ENCODE data around the gene RALGPS1.
"Not testable (repeated sequence)": the region's sequence is repeated elsewhere in the genome, so short reads cannot be mapped to it uniquely, and the experiment has no call there.

RALGPS1 gene

DNA sequence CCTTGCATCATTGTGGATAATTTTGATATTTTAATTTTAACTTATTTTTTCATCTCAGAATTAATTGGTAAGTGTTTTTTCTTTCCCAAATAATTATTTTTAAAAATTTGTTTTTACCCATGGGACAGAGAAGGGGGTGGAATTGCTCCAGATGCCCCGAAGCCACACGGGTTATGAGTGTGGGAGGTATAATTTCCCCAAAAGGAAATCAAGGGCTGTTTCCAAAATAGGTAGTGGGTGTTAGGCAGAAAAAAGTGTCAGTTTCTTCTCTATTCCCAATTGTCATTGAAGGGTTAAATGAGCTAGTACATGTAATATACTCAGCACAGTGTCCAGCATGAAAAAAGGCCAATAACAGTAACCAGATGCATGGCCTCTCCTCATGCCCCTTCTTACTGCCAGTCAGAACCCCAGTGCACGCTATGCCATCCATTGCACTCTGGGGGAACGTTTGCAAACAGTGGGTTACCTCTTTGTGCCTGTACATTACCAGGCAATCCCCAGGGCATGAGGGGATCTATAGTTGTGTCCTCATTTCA, 244.3 kb downstream of the RALGPS1 start:
- DNase-seq (ENCODE audit: low read depth) = no peak

DNA sequence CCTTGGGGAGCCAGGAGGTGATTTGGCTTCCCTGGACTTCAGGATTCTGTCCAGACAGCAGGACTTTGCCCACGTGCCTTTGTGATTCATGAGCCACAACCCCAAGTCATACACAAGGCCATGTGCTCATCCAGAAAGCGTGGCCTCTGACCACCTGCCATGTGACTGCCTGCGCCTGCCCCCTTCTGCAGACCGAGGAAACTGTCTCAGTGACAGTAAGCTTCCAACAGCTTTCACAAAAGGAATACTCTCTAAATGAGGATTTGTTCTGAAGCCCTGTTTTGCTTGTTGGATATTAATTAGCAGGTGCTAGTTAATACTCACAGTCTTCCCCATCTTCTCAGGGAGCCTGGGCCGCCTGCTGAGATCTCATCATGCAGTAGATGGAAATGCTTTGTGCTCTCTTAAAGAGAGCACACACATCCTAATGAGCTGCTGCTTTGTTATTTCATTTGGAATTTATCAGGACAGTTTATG, 244.8 kb downstream of the RALGPS1 start:
- DNase-seq (ENCODE audit: low read depth) = no peak

DNA sequence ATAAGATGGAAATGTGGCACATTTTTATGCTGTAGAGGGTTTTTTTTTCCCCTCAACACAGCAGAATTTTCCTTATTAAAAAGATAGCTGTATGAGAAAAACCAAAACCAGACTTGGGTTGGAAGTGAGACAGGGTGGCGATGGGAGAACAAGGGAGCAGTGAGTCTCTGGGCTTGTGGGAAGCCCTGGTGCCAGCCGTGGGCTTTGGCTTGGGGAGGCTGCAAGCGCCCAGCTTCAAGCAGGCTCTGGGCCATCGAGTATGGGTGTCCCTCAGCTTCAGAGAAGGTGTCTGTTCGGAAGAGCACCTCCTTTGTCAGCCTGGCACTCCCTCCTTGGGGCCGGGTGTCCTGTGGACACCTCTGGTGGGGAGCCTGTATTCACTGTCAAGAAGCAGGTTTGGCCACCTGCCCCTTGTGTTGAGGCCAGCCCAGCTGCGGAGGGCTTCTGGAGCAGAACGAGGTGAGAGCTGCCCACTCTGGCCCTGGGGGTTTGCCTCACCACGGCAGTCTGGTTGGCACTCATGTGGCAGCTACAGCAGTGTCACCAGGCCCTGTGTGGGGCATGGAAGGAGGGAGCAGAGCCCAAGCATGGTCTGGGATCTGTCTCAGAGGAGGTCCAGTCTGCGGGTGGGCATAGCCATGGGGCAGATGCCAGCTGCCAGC, 245.5 kb downstream of the RALGPS1 start:
- no peak for DNase-seq (ENCODE audit: low read depth)

DNA sequence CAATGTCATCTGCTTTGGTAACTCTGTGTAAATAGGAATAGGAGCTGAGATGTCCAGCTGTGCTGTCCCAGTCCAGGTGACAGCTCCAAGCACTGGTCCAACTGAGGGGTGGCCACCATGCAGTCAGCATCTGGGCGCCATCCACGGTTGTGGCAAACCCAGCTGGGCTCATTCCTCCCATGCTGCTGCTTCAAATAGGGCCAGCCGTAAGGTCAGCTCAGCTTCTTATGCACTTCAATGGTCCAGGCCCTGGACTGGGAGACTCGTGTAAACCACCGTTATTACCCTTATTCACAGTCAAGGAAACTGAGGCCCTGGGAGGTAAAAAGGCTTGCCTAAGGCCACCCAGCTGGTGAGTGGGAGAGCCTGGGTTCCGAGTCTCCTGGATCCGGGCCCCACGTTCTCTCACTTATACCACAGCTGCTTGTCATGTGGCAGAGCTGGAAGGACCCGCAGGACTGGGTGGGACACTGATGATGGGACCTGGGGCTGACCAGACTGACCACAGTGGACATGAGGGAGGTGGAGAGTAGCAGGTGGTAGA, 246.6 kb downstream of the RALGPS1 start:
- no peak for DNase-seq (ENCODE audit: low read depth)

- no peak for DNase-seq (ENCODE audit: low read depth)
Measured at GRCh38 chr9:127162046-127162863, 247.7 kb downstream of the RALGPS1 start.

DNA sequence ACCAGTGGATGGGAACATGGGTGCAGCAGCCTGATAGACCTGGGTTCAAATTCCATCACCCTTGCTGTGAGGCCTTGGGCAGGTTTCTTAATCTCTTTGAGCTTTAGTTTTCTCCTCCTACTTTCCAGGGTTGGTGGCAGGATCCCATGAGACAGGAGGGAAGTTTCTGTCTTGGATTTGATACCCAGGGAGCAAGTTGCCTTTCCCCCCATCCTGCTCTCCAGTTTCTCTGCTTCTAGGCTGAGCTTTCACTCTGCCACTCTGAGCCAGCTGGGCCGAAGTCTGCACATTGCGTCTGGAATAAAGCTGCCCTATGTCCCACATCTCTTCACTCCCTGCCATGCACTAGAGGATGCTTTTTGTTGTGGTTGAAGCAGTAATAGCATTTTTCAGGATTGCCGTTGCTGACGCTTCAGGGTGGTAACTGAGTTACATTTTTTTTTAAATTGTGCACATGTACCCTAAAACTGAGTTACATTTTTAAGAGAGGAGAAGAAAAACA, 248.3 kb downstream of the RALGPS1 start:
- no peak for DNase-seq (ENCODE audit: low read depth)

GRCh38 chr9:127163409-127163808, 248.8 kb downstream of the RALGPS1 start:
- DNase-seq (ENCODE audit: low read depth) = no peak

DNA sequence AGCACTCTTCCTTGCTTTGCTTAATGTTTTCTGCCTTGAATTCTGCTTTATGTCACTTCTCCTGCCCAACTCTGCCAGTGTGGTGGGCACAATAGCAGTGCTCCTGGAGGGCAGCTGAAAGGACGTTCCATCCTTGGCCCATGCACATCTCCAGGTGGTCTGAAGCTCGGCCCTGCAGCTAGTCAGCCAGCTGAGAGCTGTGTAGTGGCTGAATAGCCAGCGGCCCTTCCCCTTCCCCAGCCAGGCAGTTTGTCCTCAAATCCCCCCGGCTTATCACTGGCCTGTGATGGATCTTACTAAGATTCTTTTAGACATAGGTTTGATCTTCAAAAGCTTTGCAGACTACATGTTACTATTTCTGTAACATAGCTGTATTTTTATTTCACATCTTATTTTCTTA, 250.5 kb downstream of the RALGPS1 start:
- no peak for DNase-seq (ENCODE audit: low read depth)

DNA sequence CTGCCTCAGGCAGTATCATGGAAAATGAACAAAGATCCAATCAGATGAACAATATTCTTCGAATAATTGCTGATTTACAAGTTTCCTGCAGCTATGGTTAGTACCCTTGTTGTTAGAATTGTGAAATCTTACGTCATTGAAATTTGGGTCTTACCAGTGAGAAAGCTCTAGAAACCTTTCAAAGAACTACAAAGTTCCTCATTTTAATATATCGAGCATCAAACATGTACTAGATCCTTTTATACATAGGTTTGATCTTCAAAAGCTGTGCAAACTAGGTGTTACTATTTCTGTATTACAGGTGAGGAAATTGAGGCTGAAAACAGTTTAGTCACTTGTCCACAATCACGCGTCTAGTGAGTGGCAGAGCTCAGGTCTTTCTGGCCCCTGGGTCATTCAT, 251.5 kb downstream of the RALGPS1 start:
- DNase-seq (ENCODE audit: low read depth) = no peak

- no peak for DNase-seq (ENCODE audit: low read depth)
Measured at GRCh38 chr9:127166651-127167524, 252.3 kb downstream of the RALGPS1 start.

GRCh38 chr9:127167560-127168326, 253.2 kb downstream of the RALGPS1 start:
- DNase-seq (ENCODE audit: low read depth) = no peak

- no peak for DNase-seq (ENCODE audit: low read depth)
Measured at GRCh38 chr9:127168756-127169574, 254.4 kb downstream of the RALGPS1 start.

GRCh38 chr9:127169575-127169883, 254.9 kb downstream of the RALGPS1 start:
- no peak for DNase-seq (ENCODE audit: low read depth)

- DNase-seq (ENCODE audit: low read depth) = no peak
Measured at GRCh38 chr9:127170103-127170502, 255.5 kb downstream of the RALGPS1 start.

GRCh38 chr9:127170652-127171051, 256.1 kb downstream of the RALGPS1 start:
- DNase-seq (ENCODE audit: low read depth) = no peak

GRCh38 chr9:127171348-127171747, 256.8 kb downstream of the RALGPS1 start:
- DNase-seq (ENCODE audit: low read depth) = not testable (repeated sequence)

- DNase-seq (ENCODE audit: low read depth) = no peak
Measured at GRCh38 chr9:127172066-127172707, 257.6 kb downstream of the RALGPS1 start.

- no peak for DNase-seq (ENCODE audit: low read depth)
Measured at GRCh38 chr9:127173063-127173462, 258.5 kb downstream of the RALGPS1 start.

Data from stimulated activated CD8-positive, alpha-beta memory T cell treated with anti-CD3 and anti-CD28 coated beads, Interleukin-12 subunit alpha, Interleukin-12 subunit beta, amount 100 ng/mL, for 4 hours (primary cell).